NOMO-1 treated with dmso at 0.1 percent for 144 hours (cell line): ENCODE measurements around the gene ZNF311.
A peak's percentile ranks its signal among the peaks of the same experiment; 100 is the strongest.
"Not testable (repeated sequence)": the region's sequence is repeated elsewhere in the genome, so short reads cannot be mapped to it uniquely, and the experiment has no call there.

Experiments
- DNase-seq: peaks from one replicate; lab custom pipeline; 2025; ENCODE audit not compliant: unreplicated experiment; lab: John Stamatoyannopoulos, UW

The ZNF311 gene

GRCh38 chr6:28983838-28984237 is 21.3 kb downstream of the ZNF311 start:
- no peak for DNase-seq

- DNase-seq: peak; percentile 40
Measured at GRCh38 chr6:28982476-28983266, 22.4 kb downstream of the ZNF311 start.

- peak; percentile 75 for DNase-seq
Measured at GRCh38 chr6:28981833-28982475, 23.2 kb downstream of the ZNF311 start.

GRCh38 chr6:28981431-28981832 is 23.7 kb downstream of the ZNF311 start:
- no peak for DNase-seq

GRCh38 chr6:28980852-28981430 is 24.2 kb downstream of the ZNF311 start:
- DNase-seq: peak; percentile 60

- DNase-seq: no peak
Measured at GRCh38 chr6:28980137-28980851, 24.8 kb downstream of the ZNF311 start.

- no peak for DNase-seq
Measured at GRCh38 chr6:28979679-28980078, 25.4 kb downstream of the ZNF311 start.

- DNase-seq: no peak
Measured at GRCh38 chr6:28978959-28979561, 26.1 kb downstream of the ZNF311 start.

- no peak for DNase-seq
Measured at GRCh38 chr6:28978133-28978491, 27.0 kb downstream of the ZNF311 start.

- peak; percentile 51 for DNase-seq
Measured at GRCh38 chr6:28977341-28978132, 27.6 kb downstream of the ZNF311 start.

- DNase-seq: no peak
Measured at GRCh38 chr6:28976677-28977076, 28.4 kb downstream of the ZNF311 start.

GRCh38 chr6:28974505-28974904 is 30.6 kb downstream of the ZNF311 start:
- no peak for DNase-seq

GRCh38 chr6:28970056-28970455 is 35.1 kb downstream of the ZNF311 start:
- not testable (repeated sequence) for DNase-seq

- no peak for DNase-seq
Measured at GRCh38 chr6:28969129-28969528, 36.0 kb downstream of the ZNF311 start.

- no peak for DNase-seq
Measured at GRCh38 chr6:28968476-28968875, 36.6 kb downstream of the ZNF311 start.

GRCh38 chr6:28965706-28966105 is 39.4 kb downstream of the ZNF311 start:
- no peak for DNase-seq

- no peak for DNase-seq
Measured at GRCh38 chr6:28960846-28961500, 44.1 kb downstream of the ZNF311 start.

- DNase-seq: not testable (repeated sequence)
Measured at GRCh38 chr6:28958561-28959243, 46.4 kb downstream of the ZNF311 start.

GRCh38 chr6:28957795-28958314 is 47.3 kb downstream of the ZNF311 start:
- not testable (repeated sequence) for DNase-seq
